ENCODE results near the gene FAM117B.
"Not testable (repeated sequence)": the region's sequence is repeated elsewhere in the genome, so short reads cannot be mapped to it uniquely, and the experiment has no call there.

FAM117B gene

GRCh38 chr2:202643012-202643858, 8.5 kb downstream of the FAM117B start:
- H3K36me3 ChIP-seq (ENCODE audit: control insufficient read depth, low read depth, low read length): peaks cover 3% of the 10 kb centered on the region
- H3K4me1 ChIP-seq (ENCODE audit: control insufficient read depth, low read depth, low read length): no peaks in the 10 kb centered on the region
- H3K27me3 ChIP-seq (ENCODE audit: control insufficient read depth, insufficient read depth, low read length): no peaks in the 10 kb centered on the region
- H3K9ac ChIP-seq (ENCODE audit: low read length): no peak overlapping the region
- no peak overlapping the region for H3K27ac ChIP-seq (ENCODE audit: low read length)
- H3K4me3 ChIP-seq (ENCODE audit: low read length): no peak overlapping the region
- H3K9me3 ChIP-seq (ENCODE audit: control insufficient read depth, low read depth, low read length): no peaks in the 10 kb centered on the region

DNA sequence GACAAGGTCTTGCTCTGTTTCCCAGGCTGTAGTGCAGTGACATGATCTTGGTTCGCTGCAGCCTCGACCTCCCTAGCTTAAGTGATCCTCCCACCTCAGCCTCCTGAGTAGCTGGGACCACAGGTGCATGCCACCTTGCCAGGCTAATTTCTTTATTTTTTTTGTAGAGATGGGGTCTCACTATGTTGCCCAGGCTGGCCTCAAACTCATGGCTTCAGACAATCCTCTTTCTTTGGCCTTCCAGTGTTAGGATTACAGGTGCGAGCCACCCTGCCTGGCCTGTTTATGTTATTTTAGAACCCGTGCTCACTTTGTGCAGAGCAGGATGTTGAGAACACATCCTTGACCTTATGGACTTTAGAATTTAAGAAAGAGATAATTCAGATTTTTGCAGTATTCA, 17.4 kb downstream of the FAM117B start:
- H3K27me3 ChIP-seq (ENCODE audit: control insufficient read depth, insufficient read depth, low read length): no peaks in the 10 kb centered on the region
- H3K9me3 ChIP-seq (ENCODE audit: control insufficient read depth, low read depth, low read length): no peaks in the 10 kb centered on the region
- no peak overlapping the region for H3K9ac ChIP-seq (ENCODE audit: low read length)
- H3K36me3 ChIP-seq (ENCODE audit: control insufficient read depth, low read depth, low read length): no peaks in the 10 kb centered on the region
- no peak overlapping the region for H3K27ac ChIP-seq (ENCODE audit: low read length)
- H3K4me3 ChIP-seq (ENCODE audit: low read length): no peak overlapping the region
- no peaks in the 10 kb centered on the region for H3K4me1 ChIP-seq (ENCODE audit: control insufficient read depth, low read depth, low read length)

GRCh38 chr2:202653890-202654289, 19.1 kb downstream of the FAM117B start:
- no peak overlapping the region for H3K4me3 ChIP-seq (ENCODE audit: low read length)
- H3K27ac ChIP-seq (ENCODE audit: low read length): no peak overlapping the region
- no peaks in the 10 kb centered on the region for H3K27me3 ChIP-seq (ENCODE audit: control insufficient read depth, insufficient read depth, low read length)
- no peaks in the 10 kb centered on the region for H3K9me3 ChIP-seq (ENCODE audit: control insufficient read depth, low read depth, low read length)
- H3K9ac ChIP-seq (ENCODE audit: low read length): no peak overlapping the region
- no peaks in the 10 kb centered on the region for H3K36me3 ChIP-seq (ENCODE audit: control insufficient read depth, low read depth, low read length)
- H3K4me1 ChIP-seq (ENCODE audit: control insufficient read depth, low read depth, low read length): no peaks in the 10 kb centered on the region

- Histone ChIP-seq H3K4me1 (ENCODE audit: control insufficient read depth, low read depth, low read length) (no peaks in the 10 kb centered on the region), H3K9me3 (ENCODE audit: control insufficient read depth, low read depth, low read length) (no peaks in the 10 kb centered on the region), H3K9ac (ENCODE audit: low read length) (no peak overlapping the region), H3K36me3 (ENCODE audit: control insufficient read depth, low read depth, low read length) (no peaks in the 10 kb centered on the region), H3K27me3 (ENCODE audit: control insufficient read depth, insufficient read depth, low read length) (no peaks in the 10 kb centered on the region), H3K4me3 (ENCODE audit: low read length) (no peak overlapping the region), H3K27ac (ENCODE audit: low read length) (no peak overlapping the region)
These were observed 23.1 kb downstream of the FAM117B start for GRCh38 chr2:202657876-202658275.

- no peaks in the 10 kb centered on the region for H3K27me3 ChIP-seq (ENCODE audit: control insufficient read depth, insufficient read depth, low read length)
- H3K9ac ChIP-seq (ENCODE audit: low read length): no peak overlapping the region
- no peaks in the 10 kb centered on the region for H3K4me1 ChIP-seq (ENCODE audit: control insufficient read depth, low read depth, low read length)
- no peaks in the 10 kb centered on the region for H3K36me3 ChIP-seq (ENCODE audit: control insufficient read depth, low read depth, low read length)
- no peaks in the 10 kb centered on the region for H3K9me3 ChIP-seq (ENCODE audit: control insufficient read depth, low read depth, low read length)
- no peak overlapping the region for H3K27ac ChIP-seq (ENCODE audit: low read length)
- no peak overlapping the region for H3K4me3 ChIP-seq (ENCODE audit: low read length)
These were observed 26.0 kb downstream of the FAM117B start for GRCh38 chr2:202660796-202661195.

DNA sequence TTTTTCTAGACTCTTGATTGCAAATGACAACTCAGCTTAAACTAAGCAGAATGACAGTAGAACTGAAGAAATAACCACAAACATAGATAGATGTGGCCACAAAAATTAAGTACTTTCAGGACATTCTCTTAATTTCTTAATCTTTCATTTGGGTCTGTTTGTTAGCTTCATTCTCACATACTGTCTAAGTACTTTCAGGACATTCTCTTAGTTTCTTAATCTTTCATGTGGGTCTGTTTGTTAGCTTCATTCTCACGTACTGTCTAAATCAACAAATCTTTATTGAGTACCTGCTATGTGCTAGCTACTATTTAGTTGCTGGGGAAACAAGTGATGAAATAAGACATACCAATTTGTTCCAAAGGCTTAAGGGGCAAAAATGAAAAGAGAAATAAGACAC, 35.1 kb downstream of the FAM117B start:
- Histone ChIP-seq H3K27me3 (ENCODE audit: control insufficient read depth, insufficient read depth, low read length) (no peaks in the 10 kb centered on the region), H3K4me1 (ENCODE audit: control insufficient read depth, low read depth, low read length) (no peaks in the 10 kb centered on the region), H3K4me3 (ENCODE audit: low read length) (no peak overlapping the region), H3K9ac (ENCODE audit: low read length) (no peak overlapping the region), H3K36me3 (ENCODE audit: control insufficient read depth, low read depth, low read length) (no peaks in the 10 kb centered on the region), H3K9me3 (ENCODE audit: control insufficient read depth, low read depth, low read length) (no peaks in the 10 kb centered on the region), H3K27ac (ENCODE audit: low read length) (no peak overlapping the region)

DNA sequence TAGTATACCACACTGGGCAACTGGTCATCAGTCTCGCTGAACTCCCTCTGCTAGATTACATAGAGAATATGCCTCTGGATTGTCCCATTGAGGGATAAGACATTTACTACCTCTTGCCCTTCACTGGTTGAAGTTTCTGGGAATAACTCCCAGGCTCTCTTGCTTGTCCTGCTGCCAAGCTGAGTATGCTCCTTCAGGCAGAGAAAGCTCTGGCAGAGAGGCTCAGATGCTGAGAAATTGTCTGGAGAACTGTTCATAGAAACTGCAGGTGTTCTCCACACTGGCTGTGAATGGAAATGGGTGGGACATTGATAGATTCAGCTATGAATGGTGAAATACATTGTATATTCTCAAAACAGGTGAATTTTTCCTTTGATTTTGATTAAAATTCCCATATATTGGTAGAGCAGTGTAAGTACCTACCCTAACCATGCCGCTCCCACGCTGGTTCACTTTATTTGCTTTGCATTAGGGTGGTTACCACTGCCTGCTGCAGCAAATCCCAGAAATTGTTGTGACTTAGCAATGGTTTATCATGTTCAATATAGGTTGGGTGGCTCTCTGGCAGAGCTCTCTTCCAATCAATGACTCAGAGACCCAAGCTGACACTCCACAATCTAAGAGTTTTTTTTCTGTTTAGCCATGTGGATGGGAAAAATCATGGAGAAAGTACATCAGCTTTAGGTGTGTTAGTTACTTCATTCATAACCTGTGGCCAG, 36.7 kb downstream of the FAM117B start:
- no peak overlapping the region for H3K4me3 ChIP-seq (ENCODE audit: low read length)
- no peak overlapping the region for H3K9ac ChIP-seq (ENCODE audit: low read length)
- no peaks in the 10 kb centered on the region for H3K36me3 ChIP-seq (ENCODE audit: control insufficient read depth, low read depth, low read length)
- no peak overlapping the region for H3K27ac ChIP-seq (ENCODE audit: low read length)
- no peaks in the 10 kb centered on the region for H3K4me1 ChIP-seq (ENCODE audit: control insufficient read depth, low read depth, low read length)
- H3K9me3 ChIP-seq (ENCODE audit: control insufficient read depth, low read depth, low read length): no peaks in the 10 kb centered on the region
- no peaks in the 10 kb centered on the region for H3K27me3 ChIP-seq (ENCODE audit: control insufficient read depth, insufficient read depth, low read length)

- H3K9ac ChIP-seq (ENCODE audit: low read length); H3K36me3 ChIP-seq (ENCODE audit: control insufficient read depth, low read depth, low read length); H3K27ac ChIP-seq (ENCODE audit: low read length); H3K4me3 ChIP-seq (ENCODE audit: low read length); H3K27me3 ChIP-seq (ENCODE audit: control insufficient read depth, insufficient read depth, low read length); H3K9me3 ChIP-seq (ENCODE audit: control insufficient read depth, low read depth, low read length); H3K4me1 ChIP-seq (ENCODE audit: control insufficient read depth, low read depth, low read length): not testable (repeated sequence)
These were observed 40.3 kb downstream of the FAM117B start for GRCh38 chr2:202675097-202675496.

DNA sequence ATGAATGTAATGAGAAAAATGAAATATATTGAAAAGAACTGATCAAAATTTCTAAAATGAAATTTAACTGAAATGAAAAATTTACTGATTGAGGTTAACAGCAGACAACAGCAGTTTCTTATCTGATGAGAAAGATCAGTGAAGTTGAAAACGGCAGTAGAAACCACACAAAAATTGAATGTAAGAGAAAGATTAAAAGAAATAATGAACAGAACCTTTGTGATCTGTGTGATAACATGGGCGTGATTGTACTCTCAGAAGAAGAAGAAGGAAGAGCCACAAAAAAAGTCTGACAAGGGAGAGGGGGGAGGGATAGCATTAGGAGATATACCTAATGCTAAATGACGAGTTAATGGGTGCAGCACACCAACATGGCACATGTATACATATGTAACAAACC, 45.2 kb downstream of the FAM117B start:
- no peaks in the 10 kb centered on the region for H3K4me1 ChIP-seq (ENCODE audit: control insufficient read depth, low read depth, low read length)
- H3K36me3 ChIP-seq (ENCODE audit: control insufficient read depth, low read depth, low read length): no peaks in the 10 kb centered on the region
- no peaks in the 10 kb centered on the region for H3K27me3 ChIP-seq (ENCODE audit: control insufficient read depth, insufficient read depth, low read length)
- H3K9me3 ChIP-seq (ENCODE audit: control insufficient read depth, low read depth, low read length): no peaks in the 10 kb centered on the region
- H3K4me3 ChIP-seq (ENCODE audit: low read length): no peak overlapping the region
- H3K27ac ChIP-seq (ENCODE audit: low read length): no peak overlapping the region
- no peak overlapping the region for H3K9ac ChIP-seq (ENCODE audit: low read length)

GRCh38 chr2:202680512-202680911, 45.7 kb downstream of the FAM117B start:
- Histone ChIP-seq H3K4me3 (ENCODE audit: low read length) (no peak overlapping the region), H3K36me3 (ENCODE audit: control insufficient read depth, low read depth, low read length) (no peaks in the 10 kb centered on the region), H3K27ac (ENCODE audit: low read length) (no peak overlapping the region), H3K4me1 (ENCODE audit: control insufficient read depth, low read depth, low read length) (no peaks in the 10 kb centered on the region), H3K27me3 (ENCODE audit: control insufficient read depth, insufficient read depth, low read length) (no peaks in the 10 kb centered on the region), H3K9ac (ENCODE audit: low read length) (no peak overlapping the region), H3K9me3 (ENCODE audit: control insufficient read depth, low read depth, low read length) (no peaks in the 10 kb centered on the region)

GRCh38 chr2:202681688-202682205, 47.0 kb downstream of the FAM117B start:
- Histone ChIP-seq H3K9ac (ENCODE audit: low read length) (no peak overlapping the region), H3K4me3 (ENCODE audit: low read length) (no peak overlapping the region), H3K4me1 (ENCODE audit: control insufficient read depth, low read depth, low read length) (no peaks in the 10 kb centered on the region), H3K9me3 (ENCODE audit: control insufficient read depth, low read depth, low read length) (no peaks in the 10 kb centered on the region), H3K36me3 (ENCODE audit: control insufficient read depth, low read depth, low read length) (no peaks in the 10 kb centered on the region), H3K27me3 (ENCODE audit: control insufficient read depth, insufficient read depth, low read length) (no peaks in the 10 kb centered on the region), H3K27ac (ENCODE audit: low read length) (no peak overlapping the region)
